Measurements from ENCODE around the gene SNAPIN.
"Not testable (repeated sequence)": the region's sequence is repeated elsewhere in the genome, so short reads cannot be mapped to it uniquely, and the experiment has no call there.

SNAPIN gene

GRCh38 chr1:153633161-153633753 is 25.2 kb upstream of the SNAPIN start:
- H3K36me3 Mint-ChIP-seq (ENCODE audit: low read depth): peaks cover 18% of the 10 kb centered on the region
- peak overlapping the region; percentile 100 for H3K27ac Mint-ChIP-seq
- H3K4me3 Mint-ChIP-seq: peak overlapping the region; percentile 94
- no peaks in the 10 kb centered on the region for H3K27me3 Mint-ChIP-seq (ENCODE audit: low read depth)
- no peaks in the 10 kb centered on the region for H3K9me3 Mint-ChIP-seq
- H3K4me1 Mint-ChIP-seq (ENCODE audit: low read depth): peaks cover 23% of the 10 kb centered on the region

GRCh38 chr1:153633754-153634665 is 24.5 kb upstream of the SNAPIN start, which contains the start of gene CHTOP:
TSS of gene CHTOP (plus strand) at chr1:153634066. CDS start at chr1:153636589, 2,523 bp downstream.
- Mint-ChIP-seq H3K36me3 (ENCODE audit: low read depth) (peaks cover 19% of the 10 kb centered on the region), H3K4me1 (ENCODE audit: low read depth) (peaks cover 23% of the 10 kb centered on the region), H3K27me3 (ENCODE audit: low read depth) (no peaks in the 10 kb centered on the region)

DNA sequence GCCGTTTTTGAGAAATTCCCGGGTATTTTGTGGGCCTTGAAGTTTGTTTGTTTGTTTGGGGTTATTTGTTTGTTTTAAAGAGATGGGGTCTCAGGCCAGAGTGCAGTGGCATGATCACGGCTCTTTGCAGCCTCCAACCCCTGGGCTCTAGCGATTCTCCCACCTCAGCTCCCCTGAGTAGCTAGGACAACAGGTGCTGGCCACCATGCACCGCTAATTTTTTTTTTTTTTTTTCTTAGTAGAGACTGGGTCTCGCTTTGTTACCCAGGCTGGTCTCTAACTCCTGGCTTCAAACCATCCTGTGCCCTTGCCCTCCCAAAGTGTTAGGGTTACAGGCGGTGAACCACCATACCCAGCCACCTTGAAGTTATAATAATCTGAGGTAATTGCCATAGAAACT is 22.6 kb upstream of the SNAPIN start:
- no peaks in the 10 kb centered on the region for H3K27me3 Mint-ChIP-seq (ENCODE audit: low read depth)
- H3K9me3 Mint-ChIP-seq: no peaks in the 10 kb centered on the region
- peaks cover 23% of the 10 kb centered on the region for H3K36me3 Mint-ChIP-seq (ENCODE audit: low read depth)
- H3K4me1 Mint-ChIP-seq (ENCODE audit: low read depth): peaks cover 23% of the 10 kb centered on the region
- no peak overlapping the region for H3K27ac Mint-ChIP-seq
- H3K4me3 Mint-ChIP-seq: peak overlapping the region; percentile 67

More at GRCh38 chr1:153633754-153634665, 24.5 kb upstream of the SNAPIN start, which contains the start of gene CHTOP:
- Mint-ChIP-seq H3K27ac (peak within 1 kb of the TSS; percentile 100), H3K9me3 (no peaks in the 10 kb centered on the region), H3K4me3 (peak within 1 kb of the TSS; percentile 94)

DNA sequence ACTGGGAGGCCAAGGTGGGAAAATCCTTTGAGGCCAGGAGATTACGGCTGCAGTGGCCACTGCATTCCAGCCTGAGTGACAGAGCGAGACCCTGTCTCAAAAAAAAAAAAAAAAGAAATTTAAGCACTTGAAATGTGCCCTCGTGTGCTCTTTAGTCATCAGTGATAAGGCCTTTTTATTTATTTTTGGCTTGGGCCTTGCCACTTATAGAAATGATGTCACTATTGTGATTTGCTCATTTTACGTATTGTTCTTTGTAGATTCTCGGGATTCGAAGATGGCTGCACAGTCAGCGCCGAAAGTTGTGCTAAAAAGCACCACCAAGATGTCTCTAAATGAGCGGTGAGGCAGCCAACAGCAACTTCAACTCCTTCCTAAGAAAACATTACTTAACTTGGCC is 22.2 kb upstream of the SNAPIN start:
- H3K4me3 Mint-ChIP-seq: peak overlapping the region; percentile 67
- no peaks in the 10 kb centered on the region for H3K9me3 Mint-ChIP-seq
- H3K27me3 Mint-ChIP-seq (ENCODE audit: low read depth): no peaks in the 10 kb centered on the region
- H3K27ac Mint-ChIP-seq: no peak overlapping the region
- H3K36me3 Mint-ChIP-seq (ENCODE audit: low read depth): peaks cover 27% of the 10 kb centered on the region
- H3K4me1 Mint-ChIP-seq (ENCODE audit: low read depth): peaks cover 25% of the 10 kb centered on the region

GRCh38 chr1:153638261-153638660 is 20.2 kb upstream of the SNAPIN start:
- H3K9me3 Mint-ChIP-seq: no peaks in the 10 kb centered on the region
- peaks cover 18% of the 10 kb centered on the region for H3K4me1 Mint-ChIP-seq (ENCODE audit: low read depth)
- no peak overlapping the region for H3K27ac Mint-ChIP-seq
- H3K36me3 Mint-ChIP-seq (ENCODE audit: low read depth): peaks cover 45% of the 10 kb centered on the region
- H3K27me3 Mint-ChIP-seq (ENCODE audit: low read depth): no peaks in the 10 kb centered on the region
- H3K4me3 Mint-ChIP-seq: no peak overlapping the region

DNA sequence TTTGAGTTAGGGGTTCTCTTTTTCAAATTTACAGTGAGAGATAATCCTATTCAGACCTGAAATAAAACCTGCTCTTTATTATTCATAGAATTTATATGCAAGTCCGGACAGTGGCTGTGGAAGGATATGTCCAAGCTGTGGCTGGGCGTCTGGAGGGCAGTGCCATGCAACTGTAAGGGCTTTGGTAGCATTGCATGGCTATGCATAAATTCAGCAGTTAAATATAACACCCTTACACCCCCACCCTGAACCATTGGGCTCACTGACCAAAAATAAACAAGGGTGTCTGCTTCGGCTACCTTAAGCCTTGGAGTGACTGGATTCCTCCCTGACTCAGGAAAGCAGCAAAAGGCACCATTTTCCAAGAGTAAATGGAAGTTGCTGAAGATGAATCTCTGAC is 19.2 kb upstream of the SNAPIN start:
- Mint-ChIP-seq H3K4me3 (no peak overlapping the region), H3K27me3 (ENCODE audit: low read depth) (no peaks in the 10 kb centered on the region), H3K27ac (no peak overlapping the region), H3K4me1 (ENCODE audit: low read depth) (peaks cover 26% of the 10 kb centered on the region), H3K9me3 (no peaks in the 10 kb centered on the region), H3K36me3 (ENCODE audit: low read depth) (peaks cover 53% of the 10 kb centered on the region)

- Mint-ChIP-seq H3K4me1 (ENCODE audit: low read depth) (peaks cover 29% of the 10 kb centered on the region), H3K36me3 (ENCODE audit: low read depth) (peaks cover 58% of the 10 kb centered on the region)
- H3K9me3 Mint-ChIP-seq; H3K27ac Mint-ChIP-seq; H3K27me3 Mint-ChIP-seq (ENCODE audit: low read depth); H3K4me3 Mint-ChIP-seq: not testable (repeated sequence)
These were observed 18.3 kb upstream of the SNAPIN start for GRCh38 chr1:153640213-153640612.

GRCh38 chr1:153640861-153641260 is 17.6 kb upstream of the SNAPIN start:
- peaks cover 64% of the 10 kb centered on the region for H3K36me3 Mint-ChIP-seq (ENCODE audit: low read depth)
- H3K9me3 Mint-ChIP-seq: no peaks in the 10 kb centered on the region
- no peak overlapping the region for H3K4me3 Mint-ChIP-seq
- H3K27ac Mint-ChIP-seq: no peak overlapping the region
- H3K4me1 Mint-ChIP-seq (ENCODE audit: low read depth): peaks cover 35% of the 10 kb centered on the region
- no peaks in the 10 kb centered on the region for H3K27me3 Mint-ChIP-seq (ENCODE audit: low read depth)

DNA sequence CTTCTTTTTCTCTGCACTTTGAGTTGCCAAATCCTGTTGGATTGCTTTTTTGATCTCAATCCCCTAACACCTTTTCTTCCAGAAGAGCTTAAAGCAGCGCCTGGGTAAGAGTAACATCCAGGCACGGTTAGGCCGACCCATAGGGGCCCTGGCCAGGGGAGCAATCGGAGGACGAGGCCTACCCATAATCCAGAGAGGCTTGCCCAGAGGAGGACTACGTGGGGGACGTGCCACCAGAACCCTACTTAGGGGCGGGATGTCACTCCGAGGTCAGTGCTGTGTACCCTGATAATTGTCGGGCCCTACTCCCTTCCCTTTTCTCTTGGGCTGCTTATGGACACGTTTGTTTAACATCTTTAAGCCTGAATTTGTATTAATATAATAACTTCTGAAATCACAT is 16.3 kb upstream of the SNAPIN start:
- Mint-ChIP-seq H3K9me3 (no peaks in the 10 kb centered on the region), H3K36me3 (ENCODE audit: low read depth) (peaks cover 70% of the 10 kb centered on the region), H3K27me3 (ENCODE audit: low read depth) (no peaks in the 10 kb centered on the region), H3K4me1 (ENCODE audit: low read depth) (peaks cover 34% of the 10 kb centered on the region), H3K4me3 (no peak overlapping the region), H3K27ac (no peak overlapping the region)

DNA sequence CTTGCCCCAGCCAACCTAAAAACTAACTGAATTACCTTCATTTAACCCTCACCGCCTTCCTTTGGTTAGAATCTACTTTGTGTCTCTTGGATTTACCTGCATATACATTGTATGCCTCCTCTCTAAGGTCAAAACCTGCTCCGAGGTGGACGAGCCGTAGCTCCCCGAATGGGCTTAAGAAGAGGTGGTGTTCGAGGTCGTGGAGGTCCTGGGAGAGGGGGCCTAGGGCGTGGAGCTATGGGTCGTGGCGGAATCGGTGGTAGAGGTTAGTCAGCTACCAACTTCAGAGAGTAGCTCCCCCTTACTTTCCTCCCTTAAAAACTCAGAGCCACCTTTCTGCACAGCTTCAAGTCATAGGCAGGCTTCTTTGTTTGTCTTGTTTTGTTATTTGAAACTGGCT is 15.4 kb upstream of the SNAPIN start:
- Mint-ChIP-seq H3K9me3 (no peaks in the 10 kb centered on the region), H3K27me3 (ENCODE audit: low read depth) (no peaks in the 10 kb centered on the region), H3K4me3 (no peak overlapping the region), H3K27ac (no peak overlapping the region), H3K4me1 (ENCODE audit: low read depth) (peaks cover 33% of the 10 kb centered on the region), H3K36me3 (ENCODE audit: low read depth) (peaks cover 68% of the 10 kb centered on the region)

DNA sequence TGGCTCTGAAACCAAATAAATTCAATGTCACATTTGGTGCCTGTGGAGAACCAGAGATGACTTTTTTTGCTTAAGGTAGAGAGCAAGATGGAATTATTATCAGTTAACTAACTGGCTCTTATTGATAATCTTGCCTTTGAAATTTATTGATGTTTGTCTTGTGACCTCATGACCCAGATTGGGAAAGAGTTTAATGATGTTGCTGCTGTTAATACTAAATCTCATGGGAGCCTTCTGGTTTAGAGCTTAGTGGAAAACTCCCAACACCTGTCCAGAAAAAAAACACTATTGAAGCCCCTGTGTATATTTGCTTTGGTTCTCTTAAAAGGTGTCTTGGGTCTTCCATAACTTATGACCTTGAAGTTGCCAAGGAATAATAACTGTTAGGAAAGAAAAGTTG is 14.7 kb upstream of the SNAPIN start:
- no peaks in the 10 kb centered on the region for H3K9me3 Mint-ChIP-seq
- H3K4me1 Mint-ChIP-seq (ENCODE audit: low read depth): peaks cover 33% of the 10 kb centered on the region
- peaks cover 68% of the 10 kb centered on the region for H3K36me3 Mint-ChIP-seq (ENCODE audit: low read depth)
- no peak overlapping the region for H3K27ac Mint-ChIP-seq
- H3K27me3 Mint-ChIP-seq (ENCODE audit: low read depth): no peaks in the 10 kb centered on the region
- H3K4me3 Mint-ChIP-seq: no peak overlapping the region

GRCh38 chr1:153646672-153647345 is 11.7 kb upstream of the SNAPIN start:
- peaks cover 54% of the 10 kb centered on the region for H3K36me3 Mint-ChIP-seq (ENCODE audit: low read depth)
- H3K27me3 Mint-ChIP-seq (ENCODE audit: low read depth): no peaks in the 10 kb centered on the region
- peaks cover 39% of the 10 kb centered on the region for H3K4me1 Mint-ChIP-seq (ENCODE audit: low read depth)
- H3K9me3 Mint-ChIP-seq: no peaks in the 10 kb centered on the region
- no peak overlapping the region for H3K4me3 Mint-ChIP-seq
- peak overlapping the region; percentile 29 for H3K27ac Mint-ChIP-seq

GRCh38 chr1:153647346-153647714 is 11.2 kb upstream of the SNAPIN start:
- Mint-ChIP-seq H3K27ac (no peak overlapping the region), H3K27me3 (ENCODE audit: low read depth) (no peaks in the 10 kb centered on the region), H3K4me1 (ENCODE audit: low read depth) (peaks cover 39% of the 10 kb centered on the region), H3K36me3 (ENCODE audit: low read depth) (peaks cover 49% of the 10 kb centered on the region), H3K9me3 (no peaks in the 10 kb centered on the region), H3K4me3 (no peak overlapping the region)

- H3K36me3 Mint-ChIP-seq (ENCODE audit: low read depth): peaks cover 43% of the 10 kb centered on the region
- H3K9me3 Mint-ChIP-seq: no peaks in the 10 kb centered on the region
- H3K4me3 Mint-ChIP-seq: no peak overlapping the region
These were observed 10.4 kb upstream of the SNAPIN start for GRCh38 chr1:153648000-153648643.

More at GRCh38 chr1:153648000-153648643, 10.4 kb upstream of the SNAPIN start:
- Mint-ChIP-seq H3K27ac (no peak overlapping the region), H3K27me3 (ENCODE audit: low read depth) (no peaks in the 10 kb centered on the region), H3K4me1 (ENCODE audit: low read depth) (peaks cover 37% of the 10 kb centered on the region)

Data from T-helper 1 cell treated with Interleukin-12 subunit alpha and Interleukin-12 subunit beta and Interleukin-4 antibody, amounts not matched to agents 30 μg/mL and 1 μg/mL, for 36 hours (primary cell).